A673 (cell line): ENCODE measurements around the gene OR1I1. TPM values are rescaled to one million over a fixed set of nuclear protein-coding genes. Genes with fewer than 3 reads are reported as not detected.

Experiments
- BruUV-seq: library from RNA; stranded (reverse); fragments of 400-500 nt; replicated peaks from 2 replicates; lab custom pipeline; 2021; lab: Mats Ljungman, UMichigan
- CTCF ChIA-PET: fragments of 300-600 bp; sonication (Branson Sonifier 250); formaldehyde crosslinking; loops from one replicate; lab custom pipeline; 2022; ENCODE audit warnings: antibody characterized with exemption; lab: Charles Lee
- POLR2A ChIA-PET: fragments of 300-600 bp; sonication (Branson Sonifier 250); formaldehyde crosslinking; loops from one replicate; lab custom pipeline; 2022; ENCODE audit warnings: antibody characterized with exemption; ENCODE audit not compliant: low non-redundant PET; lab: Charles Lee
- DNase-seq: peaks from one replicate; pipeline ENCODE4 v3.0.0-alpha.2; 2015; ENCODE audit warnings: low spot score
- H3K27ac ChIP-seq: fragments of 200-600 bp; sonication (generic); 2 replicates; pipeline ENCODE4 v1.5.1; 2016; ENCODE audit warnings: mixed run types, low read depth, mild to moderate bottlenecking, mixed read lengths, antibody characterized with exemption, low read length; ENCODE audit not compliant: poor library complexity, severe bottlenecking
- H3K27me3 ChIP-seq: fragments of 200-600 bp; sonication (generic); replicated peaks from 2 replicates; pipeline ENCODE4 v1.6.1; 2017; ENCODE audit warnings: mixed run types, low read depth, mild to moderate bottlenecking, mixed read lengths, antibody characterized with exemption, low read length; ENCODE audit not compliant: insufficient read depth, poor library complexity
- H3K36me3 ChIP-seq: fragments of 200-600 bp; sonication (generic); 2 replicates; pipeline ENCODE4 v1.6.1; 2016; ENCODE audit warnings: mixed run types, mild to moderate bottlenecking, mixed read lengths, antibody characterized with exemption, low read length; ENCODE audit not compliant: insufficient read depth, poor library complexity, severe bottlenecking
- H3K4me1 ChIP-seq: fragments of 200-600 bp; sonication (generic); 2 replicates; pipeline ENCODE4 v1.6.1; 2017; ENCODE audit warnings: mixed run types, mild to moderate bottlenecking, mixed read lengths, antibody characterized with exemption, low read length; ENCODE audit not compliant: insufficient read depth, poor library complexity, severe bottlenecking
- H3K4me3 ChIP-seq: fragments of 200-600 bp; sonication (generic); 2 replicates; pipeline ENCODE4 v1.5.1; 2016; ENCODE audit warnings: low read depth, mixed run types, mild to moderate bottlenecking, mixed read lengths, low read length; ENCODE audit not compliant: poor library complexity, severe bottlenecking
- H3K9me3 ChIP-seq: fragments of 200-600 bp; sonication (generic); 2 replicates; pipeline ENCODE4 v1.6.1; 2016; ENCODE audit warnings: mixed run types, low read depth, mild to moderate bottlenecking, mixed read lengths, antibody characterized with exemption, low read length; ENCODE audit not compliant: poor library complexity, severe bottlenecking
- CTCF ChIP-seq: fragments of 300-800, 200-600 bp; sonication (generic); conservative IDR thresholded peaks from 2 replicates; pipeline ENCODE4 v1.5.1; 2017; ENCODE audit warnings: low read depth, mild to moderate bottlenecking, antibody characterized with exemption, low read length, moderate library complexity, mixed read lengths
- EZH2 ChIP-seq: fragments of 200-600 bp; sonication (generic); IDR thresholded peaks from 2 replicates; pipeline ENCODE4 v1.6.1; 2017; ENCODE audit warnings: borderline replicate concordance, low read depth, mild to moderate bottlenecking, mixed read lengths, antibody characterized with exemption, low read length; ENCODE audit not compliant: poor library complexity, severe bottlenecking
- intact Hi-C: fragments of 100-400 bp; cut with micrococcal nuclease; formaldehyde crosslinking; loops from one replicate; pipeline ENCODE4 v1.10.0; 2022; ENCODE audit not compliant: unreplicated experiment
- total RNA-seq: library from RNA; stranded (reverse); gene quantifications from 2 replicates; pipeline ENCODE4 v1.2.3, GENCODE V29; 2021

OR1I1 gene
- total RNA-seq, 1 experiment from 2014 or later, result not detected

DNA sequence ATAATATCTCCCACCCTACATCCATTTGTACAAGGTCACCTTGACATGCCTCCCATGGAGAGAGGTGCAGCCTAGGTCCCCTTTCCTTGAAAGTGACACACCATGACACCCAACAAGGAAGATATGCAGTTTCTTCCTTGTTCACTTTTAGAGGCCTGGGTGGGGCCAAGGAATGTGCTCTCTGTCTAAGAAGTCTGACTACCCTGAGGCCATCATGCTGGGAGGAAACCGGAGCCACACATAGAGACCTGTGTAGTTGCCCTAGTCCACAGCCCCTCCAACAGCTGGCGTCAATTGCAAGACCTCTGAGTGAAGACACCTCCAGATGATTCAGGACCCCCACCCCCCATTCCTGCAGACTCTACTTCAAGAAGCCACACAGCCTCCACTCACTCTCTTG is 36.2 kb downstream of the OR1I1 start:
- no peak overlapping the region for H3K27ac ChIP-seq
- H3K36me3 ChIP-seq, result peaks cover 90% of the 10 kb centered on the region
- CTCF ChIA-PET, result interaction anchor here (0.6 kb wide), 1 partner anchor 962 kb away, joined by 3 read pairs; no protein-coding TSS in a partner anchor
- no peak for DNase-seq
- intact Hi-C loops, result no loop called here
- no TSS peak for BruUV-seq
- no peaks in the 10 kb centered on the region for H3K4me1 ChIP-seq
- H3K27me3 ChIP-seq, result no peaks in the 10 kb centered on the region
- no peak for TF ChIP-seq EZH2
- TF ChIP-seq CTCF, result no peak
- H3K4me3 ChIP-seq, result no peak overlapping the region
- POLR2A ChIA-PET, result no interaction called here
- H3K9me3 ChIP-seq, result no peaks in the 10 kb centered on the region

DNA sequence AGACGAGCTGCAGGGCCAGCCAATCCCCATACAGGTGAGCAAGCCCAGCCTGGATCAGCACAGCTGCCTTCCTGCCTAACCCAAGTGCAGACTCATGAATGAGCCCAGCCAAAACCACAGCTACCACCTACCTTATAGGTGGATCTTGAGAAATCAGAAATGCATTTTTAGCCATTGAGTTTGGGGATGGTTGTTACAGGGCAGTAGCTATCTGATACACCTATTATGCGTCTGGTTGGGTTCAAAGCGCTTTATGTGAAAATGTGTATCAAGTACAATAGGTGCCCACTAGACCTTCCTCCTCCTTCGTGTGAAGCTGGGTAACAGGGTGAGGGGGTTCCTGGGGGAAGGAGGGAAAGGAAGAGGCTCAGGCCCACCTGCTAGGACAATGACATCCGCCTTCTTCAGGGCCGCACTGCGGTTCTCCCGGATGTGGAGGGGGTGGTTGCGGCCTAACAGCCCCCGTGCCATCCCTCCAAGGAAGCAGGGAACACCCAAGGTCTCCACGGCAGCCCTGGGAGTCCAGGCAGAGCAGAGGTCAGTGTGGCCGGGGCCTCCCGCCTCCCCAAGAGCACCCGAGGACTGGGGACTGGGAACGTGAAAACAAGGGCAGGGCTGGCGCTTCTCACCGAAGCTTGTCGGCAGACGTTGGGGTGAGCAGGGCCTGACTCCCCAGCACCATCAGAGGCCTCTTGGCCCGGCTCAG is 36.9 kb downstream of the OR1I1 start:
- Histone ChIP-seq H3K4me3 (no peak overlapping the region), H3K36me3 (peaks cover 83% of the 10 kb centered on the region), H3K4me1 (no peaks in the 10 kb centered on the region), H3K9me3 (no peaks in the 10 kb centered on the region), H3K27me3 (no peaks in the 10 kb centered on the region), H3K27ac (no peak overlapping the region)
- TF ChIP-seq CTCF (no peak), EZH2 (no peak)
- DNase-seq, result no peak
- BruUV-seq, result no TSS peak
- CTCF ChIA-PET, result interaction anchor here (0.6 kb wide), 1 partner anchor 961 kb away, joined by 3 read pairs; no protein-coding TSS in a partner anchor
- POLR2A ChIA-PET, result no interaction called here
- intact Hi-C loops, result no loop called here

- H3K27ac ChIP-seq, result no peak overlapping the region
- H3K4me3 ChIP-seq, result no peak overlapping the region
- TF ChIP-seq EZH2, result no peak
- peak; percentile 21; the same call in 1 of the 2 replicates for TF ChIP-seq CTCF
- no peaks in the 10 kb centered on the region for H3K9me3 ChIP-seq
- BruUV-seq, result no TSS peak
- no peaks in the 10 kb centered on the region for H3K27me3 ChIP-seq
- H3K4me1 ChIP-seq, result peaks cover 6% of the 10 kb centered on the region
- intact Hi-C loops, result no loop called here
- CTCF ChIA-PET, result no interaction called here
- POLR2A ChIA-PET, result no interaction called here
- no peak for DNase-seq
- peaks cover 69% of the 10 kb centered on the region for H3K36me3 ChIP-seq
Measured at GRCh38 chr19:15120135-15121026, 38.4 kb downstream of the OR1I1 start.
